ENCODE measurements around the gene ARHGEF39. TPM values are rescaled to one million over a fixed set of nuclear protein-coding genes. Genes with fewer than 3 reads are reported as not detected.

Gene ARHGEF39
- total RNA-seq, 2 experiments from 2014 or later = 11.8 to 13.5 TPM

DNA sequence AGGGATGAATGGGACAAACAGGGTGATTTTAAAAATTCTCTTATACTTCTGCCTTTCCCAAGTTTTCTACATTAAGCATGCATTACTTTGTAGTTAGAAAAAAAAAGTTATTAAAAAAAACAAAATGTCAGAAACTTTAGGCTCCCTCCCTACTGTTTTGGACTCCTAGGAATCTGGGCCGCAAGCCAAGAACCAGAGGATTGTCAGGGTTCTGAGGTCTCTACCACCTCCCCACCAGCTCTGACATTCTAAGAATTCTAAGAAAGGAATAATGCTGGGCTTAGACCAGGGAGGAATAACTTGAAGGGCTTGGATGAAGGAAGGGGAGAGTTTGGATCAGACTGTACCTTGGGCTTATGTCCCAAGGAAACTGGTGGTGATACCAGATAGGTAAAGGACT, 1.1 kb upstream of the ARHGEF39 start:
- DNase-seq = no peak
- ChIA-PET CTCF (interaction anchor here (0.6 to 7.2 kb wide), 10 partner anchors 7 to 1770 kb away, joined by 3 to 74 read pairs (median 4); partner anchors contain the start of genes CA9, SIT1 and TPM2), POLR2A (interaction anchor here (0.6 kb wide), 1 partner anchor 62 kb away, joined by 3 read pairs; no protein-coding TSS in a partner anchor)
- H3K27ac Mint-ChIP-seq = peak overlapping the region; percentile 68
- no peaks in the 10 kb centered on the region for H3K27me3 Mint-ChIP-seq
- H3K36me3 Mint-ChIP-seq (ENCODE audit: low read depth) = peaks cover 19% of the 10 kb centered on the region
- peak overlapping the region; percentile 85 for H3K4me3 Mint-ChIP-seq
- H3K9me3 Mint-ChIP-seq = peaks cover 4% of the 10 kb centered on the region
- peaks cover 52% of the 10 kb centered on the region for H3K4me1 Mint-ChIP-seq

DNA sequence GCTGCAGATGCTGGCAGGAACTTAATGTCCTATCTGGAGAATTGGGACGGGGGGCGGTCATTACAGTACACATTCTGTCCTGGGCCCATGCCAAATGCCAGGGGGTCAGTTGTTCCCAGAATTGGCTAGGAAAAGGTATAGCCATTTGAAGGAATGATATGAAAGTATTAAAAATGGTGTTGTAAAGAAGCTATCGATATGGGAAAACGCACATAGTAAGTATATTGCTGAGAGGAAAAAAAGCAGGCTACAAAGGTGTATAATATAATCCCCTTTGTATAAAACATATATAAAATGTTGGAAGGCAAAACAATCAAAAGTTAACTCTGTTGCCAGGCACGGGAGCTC, 450 bp upstream of the ARHGEF39 start:
- Mint-ChIP-seq H3K9me3 (peaks cover 4% of the 10 kb centered on the region), H3K4me3 (peak overlapping the region; percentile 85), H3K27me3 (no peaks in the 10 kb centered on the region), H3K36me3 (ENCODE audit: low read depth) (peaks cover 25% of the 10 kb centered on the region), H3K4me1 (peaks cover 58% of the 10 kb centered on the region), H3K27ac (peak overlapping the region; percentile 88)
- CTCF ChIA-PET = interaction anchor here (0.6 to 7.2 kb wide), 14 partner anchors 8 to 1769 kb away, joined by 3 to 74 read pairs (median 5); partner anchors contain the start of genes CA9, CREB3, SIT1 and TLN1
- POLR2A ChIA-PET = interaction anchor here (0.6 kb wide), 1 partner anchor 62 kb away, joined by 3 read pairs; no protein-coding TSS in a partner anchor
- no peak for DNase-seq

DNA sequence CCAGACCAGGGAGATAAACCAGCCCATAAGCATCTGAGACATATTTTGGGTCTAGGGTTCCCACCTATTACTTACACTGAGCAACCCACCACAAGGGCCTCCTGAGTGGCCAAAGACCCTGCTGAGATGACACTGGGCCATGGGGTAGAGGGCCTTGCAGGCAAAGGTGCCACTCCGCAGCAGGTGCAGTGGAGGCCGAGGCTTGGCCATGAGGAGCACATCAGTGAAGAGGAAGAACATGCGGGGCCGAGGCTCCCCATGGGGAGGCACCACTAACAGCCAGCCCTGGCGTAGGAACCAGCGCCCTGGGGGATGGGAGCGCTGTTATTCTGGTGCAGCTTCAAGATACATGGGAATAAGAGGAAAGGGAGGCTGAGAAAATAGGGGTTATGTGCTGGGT, 2.6 kb downstream of the ARHGEF39 start:
- Mint-ChIP-seq H3K36me3 (ENCODE audit: low read depth) (peaks cover 42% of the 10 kb centered on the region), H3K27me3 (peaks cover 4% of the 10 kb centered on the region), H3K9me3 (peaks cover 3% of the 10 kb centered on the region), H3K27ac (peak overlapping the region; percentile 76), H3K4me1 (peaks cover 80% of the 10 kb centered on the region), H3K4me3 (peak overlapping the region; percentile 50)
- POLR2A ChIA-PET = interaction anchor here (0.6 kb wide), 1 partner anchor 82 kb away, joined by 3 read pairs; no protein-coding TSS in a partner anchor
- CTCF ChIA-PET = interaction anchor here (1.3 to 7.2 kb wide), 3 partner anchors 14 to 66 kb away, joined by 5 to 74 read pairs (median 7); partner anchors contain the start of gene SIT1
- DNase-seq = no peak

DNA sequence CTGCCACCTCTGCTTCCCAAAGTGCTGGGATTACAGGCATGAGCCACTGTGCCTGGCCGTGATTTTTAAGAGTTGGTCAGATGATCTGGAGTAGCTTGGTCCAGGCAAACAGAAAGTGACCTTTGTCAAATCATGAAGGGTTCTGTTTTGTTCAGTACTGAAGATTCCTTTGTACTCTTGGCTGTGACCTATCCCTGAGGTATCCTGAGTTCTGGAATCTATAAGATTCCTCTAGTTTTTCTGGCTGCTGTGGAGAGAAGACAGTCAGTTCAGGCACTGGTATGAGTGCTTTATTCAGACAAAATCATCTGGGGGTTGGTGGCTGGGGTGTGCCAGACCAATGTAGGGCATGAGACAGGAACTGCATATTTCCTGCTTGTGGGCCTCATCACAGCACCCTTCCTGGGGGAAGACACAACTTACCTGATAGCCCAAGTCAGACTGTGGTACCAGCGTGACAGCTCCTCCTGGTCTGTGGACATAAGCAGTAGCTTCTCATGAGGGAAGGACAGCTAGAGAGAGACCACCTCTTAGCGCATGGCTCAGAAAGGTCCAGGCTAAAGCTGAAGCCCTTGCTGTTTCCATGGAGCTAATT, 3.1 kb downstream of the ARHGEF39 start:
- H3K4me3 Mint-ChIP-seq = peak overlapping the region; percentile 50
- H3K27ac Mint-ChIP-seq = peak overlapping the region; percentile 76
- H3K36me3 Mint-ChIP-seq (ENCODE audit: low read depth) = peaks cover 42% of the 10 kb centered on the region
- H3K4me1 Mint-ChIP-seq = peaks cover 86% of the 10 kb centered on the region
- CTCF ChIA-PET = interaction anchor here (1.3 to 7.2 kb wide), 5 partner anchors 14 to 95 kb away, joined by 5 to 74 read pairs (median 5); partner anchors contain the start of gene SIT1
- POLR2A ChIA-PET = interaction anchor here (0.5 to 1.0 kb wide), 3 partner anchors 8 to 81 kb away, joined by 3 to 4 read pairs (median 3); no protein-coding TSS in a partner anchor
- peak; percentile 40 for DNase-seq
- no peaks in the 10 kb centered on the region for H3K9me3 Mint-ChIP-seq
- H3K27me3 Mint-ChIP-seq = peaks cover 4% of the 10 kb centered on the region

DNA sequence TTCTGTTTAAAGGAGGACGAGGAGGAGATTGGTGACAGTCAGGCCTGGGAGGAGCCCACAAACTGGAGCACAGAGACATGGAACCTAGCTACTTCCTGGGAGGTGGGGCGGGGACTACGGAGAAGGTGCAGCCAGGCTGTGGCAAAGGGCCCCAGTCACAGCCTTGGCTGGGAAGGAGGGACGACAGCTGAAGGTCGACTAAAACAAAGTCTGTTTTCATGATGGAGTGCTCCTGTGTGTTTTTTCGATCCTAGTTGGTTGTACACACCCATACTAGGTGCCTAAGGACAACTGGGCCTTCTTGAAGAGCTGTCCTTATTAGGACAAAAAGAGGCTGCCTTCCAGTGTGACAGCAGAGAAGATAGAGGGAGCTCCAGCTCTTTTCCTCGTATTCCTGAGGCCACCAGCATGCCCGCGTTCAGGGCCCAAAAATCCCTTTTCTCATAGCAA, 4.0 kb downstream of the ARHGEF39 start:
- Mint-ChIP-seq H3K4me3 (peak overlapping the region; percentile 26), H3K27ac (peak overlapping the region; percentile 54), H3K9me3 (no peaks in the 10 kb centered on the region), H3K27me3 (peaks cover 4% of the 10 kb centered on the region), H3K4me1 (peaks cover 87% of the 10 kb centered on the region), H3K36me3 (ENCODE audit: low read depth) (peaks cover 42% of the 10 kb centered on the region)
- POLR2A ChIA-PET = interaction anchor here (1.0 kb wide), 1 partner anchor 9 kb away, joined by 4 read pairs; no protein-coding TSS in a partner anchor
- no peak for DNase-seq
- CTCF ChIA-PET = interaction anchor here (1.0 to 7.2 kb wide), 7 partner anchors 13 to 129 kb away, joined by 3 to 74 read pairs (median 5); partner anchors contain the start of gene SIT1

DNA sequence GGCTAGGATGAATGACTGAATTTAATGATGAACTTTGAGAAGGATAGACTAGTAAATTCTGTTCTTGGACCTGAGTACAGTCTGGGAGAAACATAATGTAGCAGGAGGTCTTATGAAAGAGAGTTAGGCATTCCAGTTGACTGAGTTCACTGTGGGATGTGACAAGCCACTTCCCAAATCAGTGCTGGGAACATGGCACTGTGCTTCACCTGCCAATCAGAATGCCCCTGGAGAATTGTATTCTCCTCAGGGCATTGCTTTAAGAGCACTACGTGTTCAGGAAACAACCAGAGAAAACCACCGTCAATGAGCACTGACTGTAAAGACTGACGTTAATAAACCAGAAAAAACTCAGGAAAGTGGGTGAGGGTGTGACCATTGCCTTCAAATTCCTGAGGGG, 5.7 kb downstream of the ARHGEF39 start:
- peaks cover 42% of the 10 kb centered on the region for H3K36me3 Mint-ChIP-seq (ENCODE audit: low read depth)
- ChIA-PET CTCF (interaction anchor here (0.7 to 4.9 kb wide), 14 partner anchors 11 to 97 kb away, joined by 3 to 60 read pairs (median 7); partner anchors contain the start of genes CREB3, GBA2, RGP1 and TESK1), POLR2A (no interaction called here)
- peak overlapping the region; percentile 93 for H3K4me3 Mint-ChIP-seq
- H3K4me1 Mint-ChIP-seq = peaks cover 80% of the 10 kb centered on the region
- H3K9me3 Mint-ChIP-seq = no peaks in the 10 kb centered on the region
- H3K27me3 Mint-ChIP-seq = peaks cover 4% of the 10 kb centered on the region
- peak overlapping the region; percentile 82 for H3K27ac Mint-ChIP-seq
- no peak for DNase-seq

DNA sequence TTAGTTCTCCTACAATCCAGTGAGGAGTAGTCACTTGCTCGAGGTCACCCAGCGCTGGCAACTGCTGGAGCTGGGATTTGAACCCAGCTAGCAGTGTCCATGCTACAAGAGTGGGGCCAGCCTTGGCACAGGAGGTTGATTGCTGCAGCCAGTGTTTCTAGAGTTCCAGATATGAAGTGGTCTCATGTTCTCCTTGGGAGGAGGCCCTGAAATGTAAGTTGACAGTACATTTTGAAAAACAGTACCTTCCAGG, 6.1 kb downstream of the ARHGEF39 start:
- Mint-ChIP-seq H3K9me3 (no peaks in the 10 kb centered on the region), H3K4me3 (peak overlapping the region; percentile 93), H3K27ac (peak overlapping the region; percentile 82), H3K36me3 (ENCODE audit: low read depth) (peaks cover 42% of the 10 kb centered on the region), H3K27me3 (peaks cover 4% of the 10 kb centered on the region), H3K4me1 (peaks cover 77% of the 10 kb centered on the region)
- ChIA-PET POLR2A (no interaction called here), CTCF (interaction anchor here (0.7 to 4.9 kb wide), 16 partner anchors 11 to 97 kb away, joined by 3 to 60 read pairs (median 6); partner anchors contain the start of genes CREB3, GBA2, RGP1 and TESK1)
- no peak for DNase-seq

DNA sequence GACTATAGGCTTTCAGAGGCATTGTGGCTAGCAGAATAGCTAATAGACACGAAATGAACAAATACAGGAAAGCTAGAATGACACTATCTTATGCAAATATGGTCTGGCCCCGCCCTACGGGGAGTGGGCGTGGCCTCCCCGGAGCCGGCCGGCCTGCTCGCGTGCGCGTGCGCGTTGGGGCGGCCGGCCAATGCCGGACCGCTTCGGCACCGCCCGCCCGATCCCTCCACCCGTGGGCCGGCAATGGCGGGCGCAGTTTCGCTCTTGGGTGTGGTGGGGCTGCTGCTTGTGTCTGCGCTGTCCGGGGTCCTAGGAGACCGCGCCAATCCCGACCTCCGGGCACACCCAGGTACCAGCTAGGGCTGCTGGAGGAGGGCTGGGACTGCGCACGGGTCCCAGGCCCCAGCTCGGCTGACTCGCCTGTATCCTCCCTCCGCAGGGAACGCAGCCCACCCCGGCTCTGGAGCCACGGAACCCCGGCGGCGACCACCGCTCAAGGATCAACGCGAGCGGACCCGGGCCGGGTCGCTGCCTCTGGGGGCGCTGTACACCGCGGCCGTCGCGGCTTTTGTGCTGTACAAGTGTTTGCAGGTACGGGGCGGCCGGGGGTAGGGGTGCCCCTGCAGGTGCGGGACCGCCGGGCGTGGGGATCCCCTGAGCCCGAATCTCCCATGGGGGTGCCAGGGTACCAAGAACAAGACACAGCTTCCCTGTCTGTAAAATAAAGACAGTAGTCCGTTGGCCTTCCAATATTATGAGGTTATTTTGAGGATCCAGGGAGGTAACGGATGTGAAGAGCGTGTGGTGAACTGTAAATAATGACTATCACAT, 6.6 kb downstream of the ARHGEF39 start, which contains the start of gene CCDC107:
Gene CCDC107 (plus strand): TSS at position 156 of the 831 bp plus-strand sequence. CDS start 88 bp downstream, at position 244.
- Mint-ChIP-seq H3K9me3 (no peaks in the 10 kb centered on the region), H3K27me3 (peaks cover 4% of the 10 kb centered on the region), H3K4me1 (peaks cover 71% of the 10 kb centered on the region), H3K36me3 (ENCODE audit: low read depth) (peaks cover 41% of the 10 kb centered on the region), H3K4me3 (peak within 1 kb of the TSS; percentile 93), H3K27ac (peak within 1 kb of the TSS; percentile 99)
- DNase-seq = peak; percentile 80
- ChIA-PET POLR2A (interaction anchor here (0.9 kb wide), 1 partner anchor 91 kb away, joined by 3 read pairs; the partner anchor contains the start of genes GBA2 and RGP1), CTCF (interaction anchor here (0.6 to 4.9 kb wide), 35 partner anchors 9 to 224 kb away, joined by 3 to 60 read pairs (median 5); partner anchors contain the start of genes CREB3, GBA2, RGP1 and TESK1)

DNA sequence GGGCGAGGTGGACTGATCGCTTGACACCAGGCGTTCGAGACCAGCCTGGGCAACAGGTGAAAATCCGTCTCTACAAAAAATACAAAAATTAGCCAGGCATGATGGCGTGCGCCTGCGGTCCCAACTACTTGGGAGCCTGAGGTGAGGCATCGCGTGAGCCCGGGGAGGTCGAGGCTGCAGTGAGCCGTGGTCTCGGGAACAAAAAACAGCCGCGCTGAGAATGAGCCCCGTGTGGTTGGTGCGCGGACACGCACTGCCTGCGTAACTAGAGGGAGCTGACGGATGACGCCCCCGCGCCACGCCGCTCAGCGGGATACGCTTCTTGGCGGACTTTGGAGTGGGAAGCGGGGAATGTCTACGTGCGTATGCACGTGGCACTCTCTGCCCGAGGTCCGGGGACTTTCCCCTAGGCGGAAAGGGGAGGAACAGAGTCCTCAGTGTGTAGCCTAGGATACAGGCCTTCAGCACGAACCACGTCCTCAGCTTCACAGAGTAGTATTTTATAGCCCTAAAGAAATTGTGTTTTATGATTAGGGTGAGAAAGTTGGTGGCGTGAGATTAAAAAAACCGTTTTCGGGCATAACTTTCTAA, 7.4 kb downstream of the ARHGEF39 start, which contains the start of gene RMRP:
Gene RMRP (minus strand): TSS at position 474 of the 591 bp plus-strand sequence.
- peak; percentile 91 for DNase-seq
- ChIA-PET POLR2A (interaction anchor here (0.9 kb wide), 1 partner anchor 92 kb away, joined by 3 read pairs; the partner anchor contains the start of genes GBA2 and RGP1), CTCF (interaction anchor here (0.6 to 4.9 kb wide), 28 partner anchors 8 to 225 kb away, joined by 3 to 60 read pairs (median 5); partner anchors contain the start of genes CREB3, GBA2, RGP1 and TESK1)
- Mint-ChIP-seq H3K4me3 (peak within 1 kb of the TSS; percentile 93), H3K4me1 (peaks cover 64% of the 10 kb centered on the region), H3K27me3 (peaks cover 4% of the 10 kb centered on the region), H3K36me3 (ENCODE audit: low read depth) (peaks cover 37% of the 10 kb centered on the region), H3K9me3 (no peaks in the 10 kb centered on the region), H3K27ac (peak within 1 kb of the TSS; percentile 99)

DNA sequence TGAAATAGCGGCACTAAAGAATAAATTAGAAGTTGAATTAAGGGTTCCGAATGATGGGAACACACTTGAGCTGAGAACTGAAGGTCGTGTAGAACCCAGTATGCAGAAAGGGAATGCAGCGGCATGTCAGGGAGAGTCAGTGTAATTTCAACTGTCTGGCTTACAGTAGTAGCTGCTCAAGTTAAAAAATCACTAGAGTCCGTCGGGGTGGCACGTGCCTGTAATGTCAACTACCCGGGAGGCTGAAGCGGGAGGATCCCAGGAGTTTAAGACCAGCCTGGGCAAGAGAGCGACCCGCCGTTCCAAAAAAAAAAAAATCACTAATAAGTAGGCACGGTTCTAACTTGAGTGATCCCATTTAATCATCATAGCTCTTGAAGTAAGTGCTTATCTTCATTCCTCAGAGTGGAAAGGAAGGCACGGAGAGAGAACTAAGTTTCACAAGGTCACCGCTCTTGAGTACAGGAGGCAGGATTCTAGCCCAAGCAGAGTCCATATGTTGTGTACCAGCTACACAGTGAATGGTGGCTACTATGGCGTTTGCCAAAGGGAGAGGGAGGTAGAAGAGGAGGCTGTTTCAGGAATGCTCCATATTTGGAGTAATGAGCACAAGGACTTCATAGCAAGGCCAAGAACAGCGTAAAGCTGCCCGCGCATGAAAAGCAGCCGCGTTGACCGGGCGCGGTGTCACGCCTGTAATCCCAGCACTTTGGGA, 8.0 kb downstream of the ARHGEF39 start:
- Mint-ChIP-seq H3K27ac (peak overlapping the region; percentile 99), H3K27me3 (peaks cover 4% of the 10 kb centered on the region), H3K4me1 (peaks cover 60% of the 10 kb centered on the region), H3K36me3 (ENCODE audit: low read depth) (peaks cover 30% of the 10 kb centered on the region), H3K4me3 (peak overlapping the region; percentile 93), H3K9me3 (no peaks in the 10 kb centered on the region)
- no peak for DNase-seq
- CTCF ChIA-PET = interaction anchor here (0.7 to 4.9 kb wide), 20 partner anchors 8 to 159 kb away, joined by 3 to 60 read pairs (median 6); partner anchors contain the start of genes CREB3, GBA2, RGP1 and TESK1
- POLR2A ChIA-PET = no interaction called here

DNA sequence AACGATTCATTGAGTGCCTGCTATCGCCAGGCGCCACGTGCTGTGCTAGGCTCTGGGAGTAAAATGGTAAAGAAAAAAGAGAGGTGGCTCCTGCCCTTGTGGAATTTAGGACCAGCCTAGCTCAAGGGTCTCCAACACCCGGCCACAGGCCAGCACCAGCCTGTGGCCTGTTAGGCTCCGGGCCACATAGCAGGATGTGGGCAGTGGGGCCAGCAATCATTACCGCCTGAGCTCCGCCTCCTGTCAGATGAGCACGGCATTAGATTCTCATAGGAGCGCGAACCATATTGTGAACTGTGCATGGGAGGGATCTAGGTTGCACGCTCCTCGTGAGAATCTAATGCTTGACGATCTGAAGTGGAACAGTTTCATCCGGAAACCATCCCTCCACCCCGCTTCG, 8.6 kb downstream of the ARHGEF39 start:
- no peak for DNase-seq
- Mint-ChIP-seq H3K27ac (no peak overlapping the region), H3K27me3 (peaks cover 4% of the 10 kb centered on the region), H3K9me3 (no peaks in the 10 kb centered on the region), H3K36me3 (ENCODE audit: low read depth) (peaks cover 26% of the 10 kb centered on the region), H3K4me1 (peaks cover 61% of the 10 kb centered on the region), H3K4me3 (no peak overlapping the region)
- CTCF ChIA-PET = interaction anchor here (1.1 to 4.9 kb wide), 7 partner anchors 7 to 75 kb away, joined by 3 to 60 read pairs (median 8); partner anchors contain the start of genes CREB3 and TLN1
- POLR2A ChIA-PET = no interaction called here
